Liver (tissue), 9 donors: ENCODE results near the gene PLA2G4E. TPM values are rescaled to one million over a fixed set of nuclear protein-coding genes. Genes with fewer than 3 reads are reported as not detected.

ENCODE experiments used
- DNase-seq: peaks from one replicate; pipeline ENCODE4 v3.0.0-alpha.2; 2017; ENCODE audit warnings: low spot score
- H3K27ac ChIP-seq, 2 donors: one replicate each; pipeline ENCODE4 v1.7.0; 2013; ENCODE audit warnings: inconsistent platforms in 2 of 2, low read length in 2 of 2, control low read depth in 1 of 2, low read depth in 1 of 2, mild to moderate bottlenecking in 1 of 2
- H3K27me3 ChIP-seq, 4 donors: one replicate each; pipeline versions ENCODE4 v1.6.1 to v1.7.0; 2013; ENCODE audit warnings: low read length in 3 of 4, inconsistent platforms in 1 of 4, mild to moderate bottlenecking in 1 of 4, moderate library complexity in 1 of 4; ENCODE audit not compliant: control insufficient read depth in 4 of 4, insufficient read depth in 4 of 4
- H3K36me3 ChIP-seq, 4 donors: one replicate each; pipeline versions ENCODE4 v1.6.1 to v1.7.0; 2013; ENCODE audit warnings: low read length in 3 of 4, mild to moderate bottlenecking in 3 of 4, low read depth in 1 of 4, moderate library complexity in 1 of 4; ENCODE audit not compliant: control insufficient read depth in 4 of 4, insufficient read depth in 3 of 4
- H3K4me1 ChIP-seq, 4 donors: one replicate each; pipeline versions ENCODE4 v1.6.1 to v1.7.0; 2013; ENCODE audit warnings: low read length in 3 of 4, mild to moderate bottlenecking in 3 of 4, moderate library complexity in 1 of 4; ENCODE audit not compliant: control insufficient read depth in 4 of 4, insufficient read depth in 4 of 4
- H3K4me3 ChIP-seq, 3 donors: one replicate each; pipeline versions ENCODE4 v1.6.1 to v1.7.0; 2013; ENCODE audit warnings: low read length in 3 of 3, control low read depth in 1 of 3, low read depth in 1 of 3, mild to moderate bottlenecking in 1 of 3
- H3K9ac ChIP-seq, 2 donors: one replicate each; pipeline ENCODE4 v1.7.0; 2013; ENCODE audit warnings: low read length in 2 of 2, mild to moderate bottlenecking in 2 of 2, moderate library complexity in 2 of 2, control low read depth in 1 of 2, low read depth in 1 of 2
- H3K9me3 ChIP-seq, 4 donors: one replicate each; pipeline versions ENCODE4 v1.6.1 to v1.7.0; 2013; ENCODE audit warnings: low read length in 3 of 4; ENCODE audit not compliant: control insufficient read depth in 4 of 4
- EGR1 ChIP-seq, 2 donors: IDR thresholded peaks; 2 replicates each; pipeline ENCODE4 v1.6.1; 2016 to 2018; ENCODE audit warnings: antibody characterized with exemption in 2 of 2, low read depth in 2 of 2
- FOXA1 ChIP-seq: IDR thresholded peaks from 2 replicates; pipeline ENCODE4 v1.6.1; 2016; ENCODE audit warnings: antibody characterized with exemption
- FOXA2 ChIP-seq: IDR thresholded peaks from 2 replicates; pipeline ENCODE4 v1.6.1; 2016; ENCODE audit warnings: antibody characterized with exemption
- GABPA ChIP-seq, 2 donors: IDR thresholded peaks in 1 of 2; conservative IDR thresholded peaks in 1 of 2; 2 replicates each; pipeline ENCODE4 v1.6.1; 2016; ENCODE audit warnings: antibody characterized with exemption in 2 of 2, mild to moderate bottlenecking in 1 of 2, moderate library complexity in 1 of 2
- HNF4A ChIP-seq, 2 donors: conservative IDR thresholded peaks; 2 replicates each; pipeline ENCODE4 v1.6.1; 2016; ENCODE audit warnings: antibody characterized with exemption in 2 of 2, mild to moderate bottlenecking in 2 of 2
- HNF4G ChIP-seq: IDR thresholded peaks from 2 replicates; pipeline ENCODE4 v1.6.1; 2016; ENCODE audit warnings: antibody characterized with exemption
- JUND ChIP-seq, 2 donors: IDR thresholded peaks; 2 replicates each; pipeline ENCODE4 v1.6.1; 2016; ENCODE audit warnings: antibody characterized with exemption in 2 of 2
- NR2F2 ChIP-seq: IDR thresholded peaks from 2 replicates; pipeline ENCODE4 v1.6.1; 2016; ENCODE audit warnings: antibody characterized with exemption
- RAD21 ChIP-seq, 2 donors: IDR thresholded peaks; 2 replicates each; pipeline ENCODE4 v1.6.1; 2016; ENCODE audit warnings: antibody characterized with exemption in 2 of 2, mild to moderate bottlenecking in 2 of 2
- TAF1 ChIP-seq: conservative IDR thresholded peaks from 2 replicates; pipeline ENCODE4 v1.6.1; 2016; ENCODE audit warnings: antibody characterized with exemption, mild to moderate bottlenecking
- YY1 ChIP-seq: IDR thresholded peaks from 2 replicates; pipeline ENCODE4 v1.6.1; 2016; ENCODE audit warnings: antibody characterized with exemption, mild to moderate bottlenecking
- WGBS: extraction: QIAGEN DNeasy Blood & Tissue Kit; methylation state at CpG from one replicate; pipeline ENCODE4 v1.1.7; 2013; 5-methylcytosine and 5-hydroxymethylcytosine counted together
- polyA plus RNA-seq, 2 donors: library from polyadenylated mRNA; stranded (reverse) in 1 of 2; unstranded in 1 of 2; fragments of 200-250 nt in 1 of 2; fragments of >200 nt in 1 of 2; fragmentation: Nextera tagmentation in 1 of 2; extraction: Ambion mirVana in 1 of 2; gene quantifications; one replicate each; pipeline versions ENCODE4 v1.2.1 to v1.2.3, GENCODE V29; 2013 to 2015
- total RNA-seq, 2 donors: library from RNA; depleted of rRNA; stranded (reverse); fragments of >200 nt; gene quantifications; one replicate each; pipeline ENCODE4 v1.2.3, GENCODE V29; 2014
- TF ChIP-seq, protein P1 (sequence below): IDR thresholded peaks from 2 replicates; pipeline ENCODE4 v1.6.1; 2016; ENCODE audit warnings: antibody characterized with exemption, mild to moderate bottlenecking
- TF ChIP-seq, protein P2 (sequence below): IDR thresholded peaks from 2 replicates; pipeline ENCODE4 v1.6.1; 2016; ENCODE audit warnings: antibody characterized with exemption
- TF ChIP-seq, protein P3 (sequence below): IDR thresholded peaks from 2 replicates; pipeline ENCODE4 v1.6.1; 2016; ENCODE audit warnings: antibody characterized with exemption
- TF ChIP-seq, protein P4 (sequence below): fragments of 150-350 bp; IDR thresholded peaks from 2 replicates; pipeline ENCODE4 v1.5.1; 2017; ENCODE audit warnings: improper control_type of control experiment, low read depth, low read length; ENCODE audit not compliant: missing input control
- TF ChIP-seq, protein P5 (sequence below): IDR thresholded peaks from 2 replicates; pipeline ENCODE4 v1.6.1; 2016; ENCODE audit warnings: antibody characterized with exemption
- donor health status: healthy.
- donor health status: healthy.
- donor health status: healthy.
- donor health status: healthy.
- donor health status: healthy.

PLA2G4E gene
- total and polyA plus RNA-seq, 4 donors: not detected

DNA sequence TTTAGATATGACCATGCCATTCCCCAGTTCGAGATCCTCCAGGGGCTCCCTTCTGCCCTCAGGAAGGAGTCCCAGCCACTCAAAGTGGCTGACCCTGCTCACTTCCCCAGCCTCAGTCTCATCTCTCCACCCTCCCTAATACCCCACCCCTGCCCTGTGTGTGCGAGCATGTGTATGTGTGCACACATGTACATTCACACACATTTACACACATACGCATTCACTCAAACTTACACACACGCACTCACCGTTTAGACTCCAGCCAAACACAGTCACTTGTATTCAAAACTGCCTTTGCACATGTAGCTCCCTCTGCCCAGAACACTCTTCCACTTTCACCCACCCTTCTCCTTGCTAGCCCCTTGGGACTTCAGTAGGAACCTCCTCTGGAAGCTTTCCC is 11.4 kb downstream of the PLA2G4E start:
- DNase-seq: no peak
- 93% methylated on average over 5 of the region's 5 CpGs for WGBS
- no peak overlapping the region for H3K27ac ChIP-seq

DNA sequence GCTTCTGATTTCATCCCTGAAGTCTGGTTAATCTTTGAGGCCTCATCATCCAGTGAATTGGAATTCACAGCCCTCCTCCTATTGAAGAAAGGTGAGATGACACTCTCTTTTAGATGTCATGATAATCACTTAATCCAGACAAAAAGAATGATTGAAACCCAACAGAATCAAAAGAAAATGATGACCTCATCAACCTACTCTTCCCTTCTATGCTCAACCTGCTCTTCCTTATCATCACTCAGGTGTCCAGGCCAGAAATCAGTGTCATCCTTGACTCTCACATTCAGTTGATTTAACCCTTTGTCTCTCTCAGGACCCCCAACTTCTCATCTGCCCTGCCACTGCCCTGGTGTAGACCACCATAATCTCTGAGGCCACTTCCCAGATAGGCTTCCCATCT is 11.8 kb downstream of the PLA2G4E start:
- Histone ChIP-seq H3K9ac (no peak overlapping the region), H3K4me1 (no peaks in the 10 kb centered on the region), H3K27me3 (no peaks in the 10 kb centered on the region), H3K27ac (no peak overlapping the region), H3K36me3 (no peaks in the 10 kb centered on the region), H3K9me3 (no peaks in the 10 kb centered on the region), H3K4me3 (no peak overlapping the region)
- TF ChIP-seq RAD21 (IDR thresholded peaks at IDR 0.05) (no peak), GABPA (IDR thresholded peaks at IDR 0.05 in 1 of 2, conservative IDR thresholded peaks at IDR 0.05 in 1 of 2) (no peak), NR2F2 (no peak), TAF1 (no peak), HNF4G (no peak)
- TF ChIP-seq, protein P1, sequence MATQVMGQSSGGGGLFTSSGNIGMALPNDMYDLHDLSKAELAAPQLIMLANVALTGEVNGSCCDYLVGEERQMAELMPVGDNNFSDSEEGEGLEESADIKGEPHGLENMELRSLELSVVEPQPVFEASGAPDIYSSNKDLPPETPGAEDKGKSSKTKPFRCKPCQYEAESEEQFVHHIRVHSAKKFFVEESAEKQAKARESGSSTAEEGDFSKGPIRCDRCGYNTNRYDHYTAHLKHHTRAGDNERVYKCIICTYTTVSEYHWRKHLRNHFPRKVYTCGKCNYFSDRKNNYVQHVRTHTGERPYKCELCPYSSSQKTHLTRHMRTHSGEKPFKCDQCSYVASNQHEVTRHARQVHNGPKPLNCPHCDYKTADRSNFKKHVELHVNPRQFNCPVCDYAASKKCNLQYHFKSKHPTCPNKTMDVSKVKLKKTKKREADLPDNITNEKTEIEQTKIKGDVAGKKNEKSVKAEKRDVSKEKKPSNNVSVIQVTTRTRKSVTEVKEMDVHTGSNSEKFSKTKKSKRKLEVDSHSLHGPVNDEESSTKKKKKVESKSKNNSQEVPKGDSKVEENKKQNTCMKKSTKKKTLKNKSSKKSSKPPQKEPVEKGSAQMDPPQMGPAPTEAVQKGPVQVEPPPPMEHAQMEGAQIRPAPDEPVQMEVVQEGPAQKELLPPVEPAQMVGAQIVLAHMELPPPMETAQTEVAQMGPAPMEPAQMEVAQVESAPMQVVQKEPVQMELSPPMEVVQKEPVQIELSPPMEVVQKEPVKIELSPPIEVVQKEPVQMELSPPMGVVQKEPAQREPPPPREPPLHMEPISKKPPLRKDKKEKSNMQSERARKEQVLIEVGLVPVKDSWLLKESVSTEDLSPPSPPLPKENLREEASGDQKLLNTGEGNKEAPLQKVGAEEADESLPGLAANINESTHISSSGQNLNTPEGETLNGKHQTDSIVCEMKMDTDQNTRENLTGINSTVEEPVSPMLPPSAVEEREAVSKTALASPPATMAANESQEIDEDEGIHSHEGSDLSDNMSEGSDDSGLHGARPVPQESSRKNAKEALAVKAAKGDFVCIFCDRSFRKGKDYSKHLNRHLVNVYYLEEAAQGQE: no peak
- TF ChIP-seq, protein P2, sequence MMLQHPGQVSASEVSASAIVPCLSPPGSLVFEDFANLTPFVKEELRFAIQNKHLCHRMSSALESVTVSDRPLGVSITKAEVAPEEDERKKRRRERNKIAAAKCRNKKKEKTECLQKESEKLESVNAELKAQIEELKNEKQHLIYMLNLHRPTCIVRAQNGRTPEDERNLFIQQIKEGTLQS: no peak
- DNase-seq: no peak

More for the DNA sequence above, 11.4 kb downstream of the PLA2G4E start:
- H3K9ac ChIP-seq: no peak overlapping the region
- H3K4me1 ChIP-seq: no peaks in the 10 kb centered on the region
- H3K36me3 ChIP-seq: no peaks in the 10 kb centered on the region
- no peak overlapping the region for H3K4me3 ChIP-seq
- no peaks in the 10 kb centered on the region for H3K9me3 ChIP-seq
- no peaks in the 10 kb centered on the region for H3K27me3 ChIP-seq
- TF ChIP-seq TAF1 (no peak), YY1 (no peak), JUND (IDR thresholded peaks at IDR 0.05) (no peak), EGR1 (IDR thresholded peaks at IDR 0.05; ENCODE audit: low read depth in 2 of 2) (no peak), FOXA1 (no peak), HNF4A (conservative IDR thresholded peaks at IDR 0.05) (no peak), FOXA2 (no peak)
- TF ChIP-seq, protein P3, sequence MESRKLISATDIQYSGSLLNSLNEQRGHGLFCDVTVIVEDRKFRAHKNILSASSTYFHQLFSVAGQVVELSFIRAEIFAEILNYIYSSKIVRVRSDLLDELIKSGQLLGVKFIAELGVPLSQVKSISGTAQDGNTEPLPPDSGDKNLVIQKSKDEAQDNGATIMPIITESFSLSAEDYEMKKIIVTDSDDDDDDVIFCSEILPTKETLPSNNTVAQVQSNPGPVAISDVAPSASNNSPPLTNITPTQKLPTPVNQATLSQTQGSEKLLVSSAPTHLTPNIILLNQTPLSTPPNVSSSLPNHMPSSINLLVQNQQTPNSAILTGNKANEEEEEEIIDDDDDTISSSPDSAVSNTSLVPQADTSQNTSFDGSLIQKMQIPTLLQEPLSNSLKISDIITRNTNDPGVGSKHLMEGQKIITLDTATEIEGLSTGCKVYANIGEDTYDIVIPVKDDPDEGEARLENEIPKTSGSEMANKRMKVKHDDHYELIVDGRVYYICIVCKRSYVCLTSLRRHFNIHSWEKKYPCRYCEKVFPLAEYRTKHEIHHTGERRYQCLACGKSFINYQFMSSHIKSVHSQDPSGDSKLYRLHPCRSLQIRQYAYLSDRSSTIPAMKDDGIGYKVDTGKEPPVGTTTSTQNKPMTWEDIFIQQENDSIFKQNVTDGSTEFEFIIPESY: no peak
- TF ChIP-seq, protein P4, sequence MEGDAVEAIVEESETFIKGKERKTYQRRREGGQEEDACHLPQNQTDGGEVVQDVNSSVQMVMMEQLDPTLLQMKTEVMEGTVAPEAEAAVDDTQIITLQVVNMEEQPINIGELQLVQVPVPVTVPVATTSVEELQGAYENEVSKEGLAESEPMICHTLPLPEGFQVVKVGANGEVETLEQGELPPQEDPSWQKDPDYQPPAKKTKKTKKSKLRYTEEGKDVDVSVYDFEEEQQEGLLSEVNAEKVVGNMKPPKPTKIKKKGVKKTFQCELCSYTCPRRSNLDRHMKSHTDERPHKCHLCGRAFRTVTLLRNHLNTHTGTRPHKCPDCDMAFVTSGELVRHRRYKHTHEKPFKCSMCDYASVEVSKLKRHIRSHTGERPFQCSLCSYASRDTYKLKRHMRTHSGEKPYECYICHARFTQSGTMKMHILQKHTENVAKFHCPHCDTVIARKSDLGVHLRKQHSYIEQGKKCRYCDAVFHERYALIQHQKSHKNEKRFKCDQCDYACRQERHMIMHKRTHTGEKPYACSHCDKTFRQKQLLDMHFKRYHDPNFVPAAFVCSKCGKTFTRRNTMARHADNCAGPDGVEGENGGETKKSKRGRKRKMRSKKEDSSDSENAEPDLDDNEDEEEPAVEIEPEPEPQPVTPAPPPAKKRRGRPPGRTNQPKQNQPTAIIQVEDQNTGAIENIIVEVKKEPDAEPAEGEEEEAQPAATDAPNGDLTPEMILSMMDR: no peak
- TF ChIP-seq, protein P5, sequence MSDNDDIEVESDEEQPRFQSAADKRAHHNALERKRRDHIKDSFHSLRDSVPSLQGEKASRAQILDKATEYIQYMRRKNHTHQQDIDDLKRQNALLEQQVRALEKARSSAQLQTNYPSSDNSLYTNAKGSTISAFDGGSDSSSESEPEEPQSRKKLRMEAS: no peak
- TF ChIP-seq, protein P2: no peak
